Vagina (tissue), 2 donors: ENCODE results near the gene CFI.

Experiments used
- POLR2A ChIP-seq, 2 donors: fragments of 450-650 bp; IDR thresholded peaks; one replicate each; pipeline ENCODE4 v1.6.1; 2017; ENCODE audit warnings: antibody characterized with exemption in 2 of 2, mild to moderate bottlenecking in 2 of 2, moderate library complexity in 2 of 2
- POLR2AphosphoS5 ChIP-seq, 2 donors: sonication (generic); formaldehyde crosslinking; IDR thresholded peaks; one replicate each; pipeline ENCODE4 v1.9.0; 2017; ENCODE audit warnings: antibody characterized with exemption in 2 of 2, mild to moderate bottlenecking in 2 of 2, low read depth in 1 of 2; ENCODE audit not compliant: insufficient read depth in 1 of 2
- TF ChIP-seq, protein P1 (sequence below), 3 experiments: fragments of 450-650 bp in 2 of 3; fragments of 200-600 bp in 1 of 3; sonication (generic) in 1 of 3; IDR thresholded peaks; one replicate each; pipeline ENCODE4 v1.5.1; 2017 to 2019; ENCODE audit warnings: antibody characterized with exemption in 3 of 3, mild to moderate bottlenecking in 2 of 3, moderate library complexity in 2 of 3

DNA sequence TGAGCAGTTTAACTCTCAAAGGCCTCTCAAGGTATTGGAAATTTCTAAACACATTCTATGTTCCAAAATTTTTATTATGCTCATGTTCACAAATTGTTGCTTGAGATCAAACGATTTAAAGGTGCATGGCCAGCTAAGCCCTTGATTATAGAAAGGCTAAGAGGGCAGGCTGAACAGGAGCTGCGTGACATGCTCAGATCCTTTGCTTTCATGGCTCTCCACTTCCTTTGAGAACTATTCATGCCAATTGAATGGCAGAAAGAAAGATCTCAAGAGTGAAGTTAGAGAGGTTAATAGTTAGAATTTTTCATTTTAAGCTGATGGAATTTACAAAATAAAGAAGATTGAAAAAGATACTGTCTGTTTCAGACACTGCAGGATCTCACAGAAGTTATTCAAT, 46.7 kb upstream of the CFI start:
- TF ChIP-seq POLR2AphosphoS5 (IDR thresholded peaks at IDR 0.05; ENCODE audit: insufficient read depth in 1 of 2, low read depth in 1 of 2) = no peak
- TF ChIP-seq, protein P1, sequence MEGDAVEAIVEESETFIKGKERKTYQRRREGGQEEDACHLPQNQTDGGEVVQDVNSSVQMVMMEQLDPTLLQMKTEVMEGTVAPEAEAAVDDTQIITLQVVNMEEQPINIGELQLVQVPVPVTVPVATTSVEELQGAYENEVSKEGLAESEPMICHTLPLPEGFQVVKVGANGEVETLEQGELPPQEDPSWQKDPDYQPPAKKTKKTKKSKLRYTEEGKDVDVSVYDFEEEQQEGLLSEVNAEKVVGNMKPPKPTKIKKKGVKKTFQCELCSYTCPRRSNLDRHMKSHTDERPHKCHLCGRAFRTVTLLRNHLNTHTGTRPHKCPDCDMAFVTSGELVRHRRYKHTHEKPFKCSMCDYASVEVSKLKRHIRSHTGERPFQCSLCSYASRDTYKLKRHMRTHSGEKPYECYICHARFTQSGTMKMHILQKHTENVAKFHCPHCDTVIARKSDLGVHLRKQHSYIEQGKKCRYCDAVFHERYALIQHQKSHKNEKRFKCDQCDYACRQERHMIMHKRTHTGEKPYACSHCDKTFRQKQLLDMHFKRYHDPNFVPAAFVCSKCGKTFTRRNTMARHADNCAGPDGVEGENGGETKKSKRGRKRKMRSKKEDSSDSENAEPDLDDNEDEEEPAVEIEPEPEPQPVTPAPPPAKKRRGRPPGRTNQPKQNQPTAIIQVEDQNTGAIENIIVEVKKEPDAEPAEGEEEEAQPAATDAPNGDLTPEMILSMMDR (IDR thresholded peaks at IDR 0.05) = no peak
- no peak for TF ChIP-seq POLR2A (IDR thresholded peaks at IDR 0.05)
